GM12864 (cell line): ENCODE measurements around the gene RAB44.

Experiments
- DNase-seq: peaks from one replicate; pipeline ENCODE4 v3.0.0-alpha.2; 2011; ENCODE audit warnings: low read depth
- H3K4me3 ChIP-seq: 2 replicates; pipeline ENCODE4 v1.5.1; 2011; ENCODE audit warnings: mild to moderate bottlenecking, low read depth, low read length, control low read depth
- CTCF ChIP-seq: IDR thresholded peaks from 2 replicates; pipeline ENCODE4 v1.5.1; 2011; ENCODE audit warnings: low read depth, mild to moderate bottlenecking, moderate library complexity, low read length, control low read depth, inconsistent platforms; ENCODE audit errors: missing control alignments

RAB44 gene

GRCh38 chr6:36737043-36737785 lies 39.6 kb downstream of the RAB44 start:
- DNase-seq: no peak

GRCh38 chr6:36738108-36738507 lies 40.5 kb downstream of the RAB44 start:
- DNase-seq: no peak
- TF ChIP-seq CTCF: no peak
- no peak overlapping the region for H3K4me3 ChIP-seq

More at GRCh38 chr6:36737043-36737785, 39.6 kb downstream of the RAB44 start:
- no peak overlapping the region for H3K4me3 ChIP-seq
- TF ChIP-seq CTCF: no peak

- no peak overlapping the region for H3K4me3 ChIP-seq
- no peak for TF ChIP-seq CTCF
- no peak for DNase-seq
Observed at GRCh38 chr6:36739947-36740817, 42.6 kb downstream of the RAB44 start.

- no peak overlapping the region for H3K4me3 ChIP-seq
- DNase-seq: no peak
- no peak for TF ChIP-seq CTCF
Observed at GRCh38 chr6:36740818-36741179, 43.2 kb downstream of the RAB44 start.

- TF ChIP-seq CTCF: no peak
- no peak overlapping the region for H3K4me3 ChIP-seq
- no peak for DNase-seq
Observed at GRCh38 chr6:36742146-36742545, 44.5 kb downstream of the RAB44 start.

- DNase-seq: no peak
- H3K4me3 ChIP-seq: no peak overlapping the region
- no peak for TF ChIP-seq CTCF
Observed at GRCh38 chr6:36743032-36743431, 45.4 kb downstream of the RAB44 start.
